HepG2 (cell line): ENCODE results near the gene OR5M8. TPM values are rescaled to one million over a fixed set of nuclear protein-coding genes. Genes with fewer than 3 reads are reported as not detected.

Experiments
- ATAC-seq: fragments of 200-7000 bp; cut with Tn5 transposase; 3 replicates; pipeline ENCODE4 v1.9.1; 2020; ENCODE audit warnings: mild to moderate bottlenecking, moderate library complexity
- BruUV-seq: library from RNA; stranded (reverse); fragments of 400-500 nt; replicated peaks from 2 replicates; lab custom pipeline; 2021; lab: Mats Ljungman, UMichigan
- CTCF ChIA-PET: fragments of 300-600 bp; formaldehyde crosslinking; extraction: SDS; loops from one replicate; lab custom pipeline; 2021; ENCODE audit warnings: low total read pairs, inconsistent platforms, low intra/inter-chr PET ratio; lab: Yijun Ruan, JAX
- POLR2A ChIA-PET: fragments of 350-600 bp; sonication (Branson Sonifier 250); formaldehyde crosslinking; loops from one replicate; lab custom pipeline; 2020; ENCODE audit warnings: antibody characterized with exemption, inconsistent platforms; lab: Yijun Ruan, JAX
- DNase-seq: peaks from one replicate; pipeline ENCODE4 v3.0.0-alpha.2; 2015; ENCODE audit warnings: low spot score
- FAIRE-seq: peaks from 3 replicates; lab custom pipeline; 2011; peaks lifted over from hg19 to GRCh38; lab: Jason Lieb, UNC
- H2AFZ ChIP-seq: one replicate; pipeline ENCODE4 v1.6.1; 2011; ENCODE audit warnings: low read length, inconsistent platforms
- H3K27ac ChIP-seq: fragments of 300-600 bp; 3 replicates; pipeline ENCODE4 v1.8.0; 2011; ENCODE audit warnings: mixed run types, mild to moderate bottlenecking, mixed read lengths, low read length, inconsistent platforms; ENCODE audit not compliant: insufficient read depth; ENCODE audit errors: extremely low read length
- H3K27me3 ChIP-seq, 2 experiments: fragments of 200-600 bp in 1 of 2; 2 replicates in 1 of 2; 3 replicates in 1 of 2; pipeline versions ENCODE4 v1.6.0 to v1.8.0; 2011; ENCODE audit warnings: low read length in 2 of 2, mild to moderate bottlenecking in 2 of 2, moderate library complexity in 2 of 2, inconsistent platforms in 1 of 2; ENCODE audit not compliant: insufficient read depth in 2 of 2, control insufficient read depth in 1 of 2
- H3K36me3 ChIP-seq, 2 experiments: fragments of 200-600 bp in 1 of 2; replicated peaks in 1 of 2; 2 replicates in 1 of 2; 3 replicates in 1 of 2; pipeline versions ENCODE4 v1.5.1 to v1.8.0; 2011; ENCODE audit warnings: low read length in 2 of 2, inconsistent platforms in 1 of 2; ENCODE audit not compliant: insufficient read depth in 2 of 2, control insufficient read depth in 1 of 2
- H3K4me1 ChIP-seq: 2 replicates; pipeline ENCODE4 v1.5.1; 2012; ENCODE audit warnings: low read length, inconsistent platforms; ENCODE audit not compliant: insufficient read depth
- H3K4me2 ChIP-seq: 2 replicates; pipeline ENCODE4 v1.6.0; 2011; ENCODE audit warnings: low read depth, low read length, inconsistent platforms
- H3K4me3 ChIP-seq, 3 experiments: fragments of 200-600 bp in 1 of 3; sonication (generic), shearing (Covaris generic) in 1 of 3; replicated peaks in 1 of 3; 2 replicates each; pipeline ENCODE4 v1.5.1; 2011 to 2016; ENCODE audit warnings: low read length in 3 of 3, inconsistent platforms in 2 of 3, low read depth in 2 of 3, mild to moderate bottlenecking in 2 of 3, control low read depth in 1 of 3, mixed read lengths in 1 of 3; ENCODE audit not compliant: insufficient read depth in 1 of 3
- H3K79me2 ChIP-seq: one replicate; pipeline ENCODE4 v1.6.1; 2011; ENCODE audit warnings: low read length, inconsistent platforms; ENCODE audit not compliant: insufficient read depth
- H3K9ac ChIP-seq: 2 replicates; pipeline ENCODE4 v1.6.0; 2011; ENCODE audit warnings: mild to moderate bottlenecking, low read depth, low read length, inconsistent platforms; ENCODE audit not compliant: insufficient read depth
- H3K9me3 ChIP-seq: 2 replicates; pipeline ENCODE4 v1.5.1; 2012; ENCODE audit warnings: mild to moderate bottlenecking, low read length
- H4K20me1 ChIP-seq: 2 replicates; pipeline ENCODE4 v1.6.0; 2011; ENCODE audit warnings: inconsistent platforms, mild to moderate bottlenecking, low read length, moderate library complexity; ENCODE audit not compliant: insufficient read depth
- CENPT ChIP-seq: sonication (generic); formaldehyde crosslinking; IDR thresholded peaks from 2 replicates; pipeline ENCODE4 v1.8.0; 2022; ENCODE audit warnings: low read depth, mild to moderate bottlenecking, moderate library complexity, missing genetic modification reagents
- GPN1 ChIP-seq: sonication (generic); formaldehyde crosslinking; IDR thresholded peaks from 2 replicates; pipeline ENCODE4 v1.5.1; 2020; ENCODE audit warnings: missing genetic modification reagents, borderline replicate concordance
- KDM2A ChIP-seq: sonication (generic); formaldehyde crosslinking; IDR thresholded peaks from 2 replicates; pipeline ENCODE4 v1.4.0; 2020; ENCODE audit warnings: low read depth, missing genetic modification reagents, borderline replicate concordance
- NFRKB ChIP-seq: fragments of 450-650 bp; IDR thresholded peaks from 2 replicates; pipeline ENCODE4 v1.6.1; 2017
- NR1H2 ChIP-seq: sonication (generic); formaldehyde crosslinking; IDR thresholded peaks from 2 replicates; pipeline ENCODE4 v1.8.1; 2022; ENCODE audit warnings: low read depth, missing genetic modification reagents, borderline replicate concordance
- SIN3B ChIP-seq: fragments of 150-350 bp; IDR thresholded peaks from 2 replicates; pipeline ENCODE4 v1.6.1; 2014; ENCODE audit warnings: low read length
- ZNF138 ChIP-seq: sonication (generic); formaldehyde crosslinking; IDR thresholded peaks from 2 replicates; pipeline ENCODE4 v1.5.0; 2020; ENCODE audit warnings: mild to moderate bottlenecking, low read depth, missing genetic modification reagents
- ZNF326 ChIP-seq: sonication (generic); formaldehyde crosslinking; IDR thresholded peaks from 2 replicates; pipeline ENCODE4 v1.4.0; 2020; ENCODE audit warnings: missing genetic modification reagents, borderline replicate concordance
- ZNF605 ChIP-seq: sonication (generic); formaldehyde crosslinking; IDR thresholded peaks from 2 replicates; pipeline ENCODE4 v1.8.0; 2022; ENCODE audit warnings: mild to moderate bottlenecking, missing genetic modification reagents
- WGBS: methylation state at CpG from one replicate; pipeline ENCODE4 v1.1.6; 2017; ENCODE audit warnings: low lambda C conversion rate; 5-methylcytosine and 5-hydroxymethylcytosine counted together
- in situ Hi-C: cut with HindIII; loops from 2 replicates; pipeline ENCODE4 v1.10.0; 2017; ENCODE audit warnings: low pct_unique_long_range_greater_than_20kb; ENCODE audit not compliant: extremely low pct_ligation_motif_present
- intact Hi-C: fragments of 100-400 bp; cut with micrococcal nuclease; formaldehyde crosslinking; loops from one replicate; pipeline ENCODE4 v1.10.0; 2022; ENCODE audit not compliant: unreplicated experiment
- polyA plus RNA-seq, 8 experiments: library from polyadenylated mRNA; depleted of rRNA in 3 of 8; stranded (reverse) in 7 of 8; unstranded in 1 of 8; fragments of >200 nt; fragmentation: Illumina TruSeq in 4 of 8; extraction: Trizol in 4 of 8; gene quantifications; 2 replicates each; pipeline versions ENCODE4 v1.2.1 to v1.2.3, GENCODE V29; 2011 to 2016; ENCODE audit warnings: low read depth in 4 of 8, missing spikeins in 1 of 8, mixed read lengths in 1 of 8; ENCODE audit not compliant: insufficient read depth in 1 of 8
- total RNA-seq, 5 experiments: library from RNA; depleted of rRNA; stranded (reverse); fragments of >200 nt; fragmentation: Illumina TruSeq; extraction: Trizol; gene quantifications; 2 replicates each; pipeline ENCODE4 v1.2.3, GENCODE V29; 2016; ENCODE audit warnings: low read depth in 1 of 5
- TF ChIP-seq, protein P1 (sequence below): sonication (generic); formaldehyde crosslinking; IDR thresholded peaks from 2 replicates; pipeline ENCODE4 v1.4.0; 2020; ENCODE audit warnings: missing genetic modification reagents, borderline replicate concordance
- TF ChIP-seq, protein P2 (sequence below): sonication (generic); formaldehyde crosslinking; IDR thresholded peaks from 2 replicates; pipeline ENCODE4 v1.5.0; 2020; ENCODE audit warnings: mild to moderate bottlenecking, missing genetic modification reagents
- TF ChIP-seq, protein P3 (sequence below): sonication (generic); formaldehyde crosslinking; IDR thresholded peaks from 2 replicates; pipeline ENCODE4 v1.8.1; 2023; ENCODE audit warnings: missing genetic modification reagents, mild to moderate bottlenecking, borderline replicate concordance
- TF ChIP-seq, protein P4 (sequence below): sonication (generic); formaldehyde crosslinking; IDR thresholded peaks from 2 replicates; pipeline ENCODE4 v1.4.0; 2020; ENCODE audit warnings: mild to moderate bottlenecking, missing genetic modification reagents
- TF ChIP-seq, protein P5 (sequence below): sonication (generic); formaldehyde crosslinking; IDR thresholded peaks from 2 replicates; pipeline ENCODE4 v1.4.0; 2020; ENCODE audit warnings: missing genetic modification reagents, mild to moderate bottlenecking, borderline replicate concordance

The OR5M8 gene
- total and polyA plus RNA-seq, 2 of the 13 experiments (the other 11 are each of a cell fraction or from before 2014, with no cell fraction given) = not detected

DNA sequence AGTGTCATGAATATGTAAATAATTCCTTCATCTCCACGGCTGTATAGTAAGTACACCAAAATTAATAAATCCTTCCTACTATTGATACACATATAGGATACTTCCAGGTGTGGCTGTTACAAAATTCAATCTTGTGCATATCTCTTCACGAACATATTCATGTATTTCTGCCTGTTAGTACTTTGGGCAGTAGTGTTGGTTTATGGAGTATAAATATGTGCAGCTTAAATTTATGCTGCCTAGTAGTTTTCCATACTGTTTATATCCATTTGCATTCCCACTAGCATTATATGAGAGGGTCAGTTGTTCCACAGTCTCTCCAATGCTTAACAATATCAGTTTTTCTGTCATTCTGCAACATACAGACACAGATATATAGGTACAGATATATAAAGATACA is 3.9 kb upstream of the OR5M8 start:
- Histone ChIP-seq H3K27me3 (no peaks in the 10 kb centered on the region), H4K20me1 (no peaks in the 10 kb centered on the region), H3K4me3 (no peak overlapping the region), H3K79me2 (no peaks in the 10 kb centered on the region), H3K9me3 (no peaks in the 10 kb centered on the region; the same call in 1 of the 2 replicates), H3K4me2 (no peak overlapping the region), H3K36me3 (no peaks in the 10 kb centered on the region), H3K27ac (no peak overlapping the region), H2AFZ (no peak overlapping the region), H3K9ac (no peak overlapping the region), H3K4me1 (no peaks in the 10 kb centered on the region)
- DNase-seq = no peak
- WGBS = 3% methylated on average over 2 of the region's 2 CpGs
- intact Hi-C loops = no loop called here
- in situ Hi-C loops = no loop called here
- no peak for FAIRE-seq
- ChIA-PET CTCF (no interaction called here), POLR2A (no interaction called here)
- no TSS peak for BruUV-seq
- ATAC-seq = no peak
- TF ChIP-seq NR1H2 (CRISPR knock-in tag) (no peak), ZNF605 (CRISPR knock-in tag) (no peak), ZNF138 (CRISPR knock-in tag) (no peak), SIN3B (no peak), NFRKB (no peak), KDM2A (CRISPR knock-in tag) (no peak), ZNF326 (CRISPR knock-in tag) (no peak), GPN1 (CRISPR knock-in tag) (no peak), CENPT (no peak)
- TF ChIP-seq, protein P1, sequence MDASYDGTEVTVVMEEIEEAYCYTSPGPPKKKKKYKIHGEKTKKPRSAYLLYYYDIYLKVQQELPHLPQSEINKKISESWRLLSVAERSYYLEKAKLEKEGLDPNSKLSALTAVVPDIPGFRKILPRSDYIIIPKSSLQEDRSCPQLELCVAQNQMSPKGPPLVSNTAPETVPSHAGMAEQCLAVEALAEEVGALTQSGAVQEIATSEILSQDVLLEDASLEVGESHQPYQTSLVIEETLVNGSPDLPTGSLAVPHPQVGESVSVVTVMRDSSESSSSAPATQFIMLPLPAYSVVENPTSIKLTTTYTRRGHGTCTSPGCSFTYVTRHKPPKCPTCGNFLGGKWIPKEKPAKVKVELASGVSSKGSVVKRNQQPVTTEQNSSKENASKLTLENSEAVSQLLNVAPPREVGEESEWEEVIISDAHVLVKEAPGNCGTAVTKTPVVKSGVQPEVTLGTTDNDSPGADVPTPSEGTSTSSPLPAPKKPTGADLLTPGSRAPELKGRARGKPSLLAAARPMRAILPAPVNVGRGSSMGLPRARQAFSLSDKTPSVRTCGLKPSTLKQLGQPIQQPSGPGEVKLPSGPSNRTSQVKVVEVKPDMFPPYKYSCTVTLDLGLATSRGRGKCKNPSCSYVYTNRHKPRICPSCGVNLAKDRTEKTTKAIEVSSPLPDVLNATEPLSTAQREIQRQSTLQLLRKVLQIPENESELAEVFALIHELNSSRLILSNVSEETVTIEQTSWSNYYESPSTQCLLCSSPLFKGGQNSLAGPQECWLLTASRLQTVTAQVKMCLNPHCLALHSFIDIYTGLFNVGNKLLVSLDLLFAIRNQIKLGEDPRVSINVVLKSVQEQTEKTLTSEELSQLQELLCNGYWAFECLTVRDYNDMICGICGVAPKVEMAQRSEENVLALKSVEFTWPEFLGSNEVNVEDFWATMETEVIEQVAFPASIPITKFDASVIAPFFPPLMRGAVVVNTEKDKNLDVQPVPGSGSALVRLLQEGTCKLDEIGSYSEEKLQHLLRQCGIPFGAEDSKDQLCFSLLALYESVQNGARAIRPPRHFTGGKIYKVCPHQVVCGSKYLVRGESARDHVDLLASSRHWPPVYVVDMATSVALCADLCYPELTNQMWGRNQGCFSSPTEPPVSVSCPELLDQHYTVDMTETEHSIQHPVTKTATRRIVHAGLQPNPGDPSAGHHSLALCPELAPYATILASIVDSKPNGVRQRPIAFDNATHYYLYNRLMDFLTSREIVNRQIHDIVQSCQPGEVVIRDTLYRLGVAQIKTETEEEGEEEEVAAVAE (CRISPR knock-in tag) = no peak
- TF ChIP-seq, protein P2, sequence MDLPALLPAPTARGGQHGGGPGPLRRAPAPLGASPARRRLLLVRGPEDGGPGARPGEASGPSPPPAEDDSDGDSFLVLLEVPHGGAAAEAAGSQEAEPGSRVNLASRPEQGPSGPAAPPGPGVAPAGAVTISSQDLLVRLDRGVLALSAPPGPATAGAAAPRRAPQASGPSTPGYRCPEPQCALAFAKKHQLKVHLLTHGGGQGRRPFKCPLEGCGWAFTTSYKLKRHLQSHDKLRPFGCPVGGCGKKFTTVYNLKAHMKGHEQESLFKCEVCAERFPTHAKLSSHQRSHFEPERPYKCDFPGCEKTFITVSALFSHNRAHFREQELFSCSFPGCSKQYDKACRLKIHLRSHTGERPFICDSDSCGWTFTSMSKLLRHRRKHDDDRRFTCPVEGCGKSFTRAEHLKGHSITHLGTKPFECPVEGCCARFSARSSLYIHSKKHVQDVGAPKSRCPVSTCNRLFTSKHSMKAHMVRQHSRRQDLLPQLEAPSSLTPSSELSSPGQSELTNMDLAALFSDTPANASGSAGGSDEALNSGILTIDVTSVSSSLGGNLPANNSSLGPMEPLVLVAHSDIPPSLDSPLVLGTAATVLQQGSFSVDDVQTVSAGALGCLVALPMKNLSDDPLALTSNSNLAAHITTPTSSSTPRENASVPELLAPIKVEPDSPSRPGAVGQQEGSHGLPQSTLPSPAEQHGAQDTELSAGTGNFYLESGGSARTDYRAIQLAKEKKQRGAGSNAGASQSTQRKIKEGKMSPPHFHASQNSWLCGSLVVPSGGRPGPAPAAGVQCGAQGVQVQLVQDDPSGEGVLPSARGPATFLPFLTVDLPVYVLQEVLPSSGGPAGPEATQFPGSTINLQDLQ (CRISPR knock-in tag) = no peak
- TF ChIP-seq, protein P3, sequence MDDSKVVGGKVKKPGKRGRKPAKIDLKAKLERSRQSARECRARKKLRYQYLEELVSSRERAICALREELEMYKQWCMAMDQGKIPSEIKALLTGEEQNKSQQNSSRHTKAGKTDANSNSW (CRISPR knock-in tag) = no peak
- TF ChIP-seq, protein P4, sequence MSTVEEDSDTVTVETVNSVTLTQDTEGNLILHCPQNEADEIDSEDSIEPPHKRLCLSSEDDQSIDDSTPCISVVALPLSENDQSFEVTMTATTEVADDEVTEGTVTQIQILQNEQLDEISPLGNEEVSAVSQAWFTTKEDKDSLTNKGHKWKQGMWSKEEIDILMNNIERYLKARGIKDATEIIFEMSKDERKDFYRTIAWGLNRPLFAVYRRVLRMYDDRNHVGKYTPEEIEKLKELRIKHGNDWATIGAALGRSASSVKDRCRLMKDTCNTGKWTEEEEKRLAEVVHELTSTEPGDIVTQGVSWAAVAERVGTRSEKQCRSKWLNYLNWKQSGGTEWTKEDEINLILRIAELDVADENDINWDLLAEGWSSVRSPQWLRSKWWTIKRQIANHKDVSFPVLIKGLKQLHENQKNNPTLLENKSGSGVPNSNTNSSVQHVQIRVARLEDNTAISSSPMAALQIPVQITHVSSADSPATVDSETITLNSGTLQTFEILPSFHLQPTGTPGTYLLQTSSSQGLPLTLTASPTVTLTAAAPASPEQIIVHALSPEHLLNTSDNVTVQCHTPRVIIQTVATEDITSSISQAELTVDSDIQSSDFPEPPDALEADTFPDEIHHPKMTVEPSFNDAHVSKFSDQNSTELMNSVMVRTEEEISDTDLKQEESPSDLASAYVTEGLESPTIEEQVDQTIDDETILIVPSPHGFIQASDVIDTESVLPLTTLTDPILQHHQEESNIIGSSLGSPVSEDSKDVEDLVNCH (CRISPR knock-in tag) = no peak
- TF ChIP-seq, protein P5, sequence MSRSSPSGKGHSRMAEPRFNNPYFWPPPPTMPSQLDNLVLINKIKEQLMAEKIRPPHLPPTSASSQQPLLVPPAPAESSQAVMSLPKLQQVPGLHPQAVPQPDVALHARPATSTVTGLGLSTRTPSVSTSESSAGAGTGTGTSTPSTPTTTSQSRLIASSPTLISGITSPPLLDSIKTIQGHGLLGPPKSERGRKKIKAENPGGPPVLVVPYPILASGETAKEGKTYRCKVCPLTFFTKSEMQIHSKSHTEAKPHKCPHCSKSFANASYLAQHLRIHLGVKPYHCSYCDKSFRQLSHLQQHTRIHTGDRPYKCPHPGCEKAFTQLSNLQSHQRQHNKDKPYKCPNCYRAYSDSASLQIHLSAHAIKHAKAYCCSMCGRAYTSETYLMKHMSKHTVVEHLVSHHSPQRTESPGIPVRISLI (CRISPR knock-in tag) = no peak
